Immature natural killer cell (primary cell): ENCODE results near the gene MAP1B. TPM values are rescaled to one million over a fixed set of nuclear protein-coding genes. Genes with fewer than 3 reads are reported as not detected.

Experiments used
- DNase-seq, 3 donors: peaks; one replicate each; pipeline ENCODE4 v3.0.0; 2022; ENCODE audit warnings: mixed read lengths in 1 of 3
- H3K27ac Mint-ChIP-seq, 6 donors: one replicate each; pipeline ENCODE4 v1.8.0; 2020; ENCODE audit warnings: mixed read lengths in 6 of 6, mild to moderate bottlenecking in 5 of 6, inconsistent platforms in 4 of 6, moderate library complexity in 3 of 6
- H3K27me3 Mint-ChIP-seq, 3 donors: one replicate each; pipeline ENCODE4 v1.8.0; 2020 to 2021; ENCODE audit warnings: low read depth in 3 of 3, mild to moderate bottlenecking in 3 of 3, mixed read lengths in 3 of 3, moderate library complexity in 3 of 3, inconsistent platforms in 1 of 3
- H3K36me3 Mint-ChIP-seq, 3 donors: one replicate each; pipeline ENCODE4 v1.8.0; 2020; ENCODE audit warnings: mixed read lengths in 3 of 3, inconsistent platforms in 2 of 3, mild to moderate bottlenecking in 2 of 3
- H3K4me1 Mint-ChIP-seq, 2 donors: one replicate each; pipeline ENCODE4 v1.8.0; 2020; ENCODE audit warnings: inconsistent platforms in 2 of 2, mild to moderate bottlenecking in 2 of 2, mixed read lengths in 2 of 2, moderate library complexity in 1 of 2
- H3K4me3 Mint-ChIP-seq, 5 donors: one replicate each; pipeline ENCODE4 v1.8.0; 2020; ENCODE audit warnings: mild to moderate bottlenecking in 5 of 5, mixed read lengths in 5 of 5, inconsistent platforms in 3 of 5, moderate library complexity in 3 of 5
- H3K9me3 Mint-ChIP-seq, 6 donors: one replicate each; pipeline ENCODE4 v1.8.0; 2020; ENCODE audit warnings: mild to moderate bottlenecking in 6 of 6, mixed read lengths in 6 of 6, inconsistent platforms in 4 of 6, moderate library complexity in 3 of 6
- polyA plus RNA-seq, 3 donors: library from polyadenylated mRNA; unstranded; fragments of 300-500 nt; fragmentation: Illumina TruSeq; gene quantifications; one replicate each; pipeline ENCODE4 v1.2.3, GENCODE V29; 2021

Gene MAP1B
- polyA plus RNA-seq, 3 donors from 2014 or later: 0.02 to 0.30 (median 0.15) TPM

DNA sequence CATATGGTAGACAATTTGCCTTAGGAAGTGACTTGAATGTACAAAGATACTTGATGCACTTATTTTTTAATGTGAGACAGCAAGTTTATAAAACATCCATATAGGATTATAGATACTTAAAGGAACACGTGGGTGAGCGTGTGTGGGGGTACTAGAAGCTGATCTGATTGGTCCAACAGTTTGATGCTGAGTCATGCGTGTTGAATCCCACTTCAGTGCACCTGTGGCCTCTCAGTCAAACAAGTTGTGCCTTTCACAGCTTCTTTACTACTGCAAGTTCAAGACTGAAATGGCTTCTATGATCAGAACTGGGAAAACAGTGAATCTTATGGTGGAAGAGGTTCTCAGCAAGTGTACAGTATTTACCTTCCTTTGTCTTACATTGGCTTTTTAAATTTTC, 98.9 kb downstream of the MAP1B start:
- peaks cover 6 to 22% (median 19%) of the 10 kb centered on the region in 3 donors for H3K36me3 Mint-ChIP-seq
- H3K27me3 Mint-ChIP-seq: peaks cover 1 to 5% (median 4%) of the 10 kb centered on the region in 3 donors
- no peak for DNase-seq
- H3K4me1 Mint-ChIP-seq: no peaks in the 10 kb centered on the region
- H3K4me3 Mint-ChIP-seq: no peak overlapping the region
- no peak overlapping the region for H3K27ac Mint-ChIP-seq
- H3K9me3 Mint-ChIP-seq: no peaks in the 10 kb centered on the region

DNA sequence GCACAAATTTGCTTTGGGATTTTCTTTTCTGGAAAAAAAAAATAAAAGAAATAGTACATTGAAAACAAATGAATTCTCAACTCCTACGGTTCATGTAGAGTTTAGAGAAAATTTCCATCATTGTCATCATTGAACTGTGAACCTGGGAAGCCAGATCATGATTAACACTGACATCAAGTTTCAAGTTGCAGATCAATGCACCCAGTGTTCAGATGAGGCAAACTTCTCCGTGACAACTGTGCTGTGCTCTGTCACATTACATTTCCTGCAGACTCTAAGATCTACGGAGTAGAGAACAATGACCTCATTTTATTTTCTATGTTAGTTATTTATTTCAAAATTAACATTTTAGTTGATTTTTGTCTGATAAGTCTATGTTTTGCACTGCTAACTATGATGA, 99.7 kb downstream of the MAP1B start:
- H3K4me1 Mint-ChIP-seq: no peaks in the 10 kb centered on the region
- H3K4me3 Mint-ChIP-seq: no peak overlapping the region
- DNase-seq: no peak
- H3K27me3 Mint-ChIP-seq: peaks cover 1 to 5% (median 4%) of the 10 kb centered on the region in 3 donors
- H3K36me3 Mint-ChIP-seq: peaks cover 6 to 24% (median 23%) of the 10 kb centered on the region in 3 donors
- no peak overlapping the region for H3K27ac Mint-ChIP-seq
- H3K9me3 Mint-ChIP-seq: no peaks in the 10 kb centered on the region

DNA sequence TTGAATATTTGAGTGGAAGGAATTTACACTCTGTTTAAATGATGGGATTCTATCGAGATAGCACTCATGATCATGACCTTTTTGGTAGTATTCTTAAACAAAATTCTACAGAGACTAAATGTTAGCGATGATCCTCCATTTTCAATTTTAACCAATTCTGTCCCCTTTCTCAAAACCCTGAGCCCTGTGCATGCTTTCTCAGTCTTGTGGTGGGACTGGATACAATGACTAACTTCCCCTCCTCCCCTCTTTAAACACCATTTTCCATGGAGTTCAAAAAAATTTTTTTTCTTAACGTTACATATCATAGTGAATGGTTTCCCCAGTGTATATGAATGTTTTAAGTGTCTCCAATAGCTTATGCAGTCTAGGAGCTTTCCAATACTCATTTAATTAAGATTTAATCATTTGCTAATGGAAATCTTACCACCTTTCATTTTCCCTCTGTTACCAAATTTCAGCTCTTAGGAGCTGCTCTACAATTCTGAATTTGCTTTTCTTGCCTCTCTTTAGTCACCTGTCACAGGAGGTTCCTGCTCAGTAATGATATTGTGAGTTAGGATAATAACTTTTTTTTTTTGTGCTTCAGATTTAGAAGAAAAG, 101.2 kb downstream of the MAP1B start:
- peaks cover 0 to 5% (median 1%) of the 10 kb centered on the region in 3 donors for H3K27me3 Mint-ChIP-seq
- H3K9me3 Mint-ChIP-seq: no peaks in the 10 kb centered on the region
- H3K36me3 Mint-ChIP-seq: peaks cover 6 to 30% (median 25%) of the 10 kb centered on the region in 3 donors
- no peak for DNase-seq
- no peak overlapping the region for H3K4me3 Mint-ChIP-seq
- H3K27ac Mint-ChIP-seq: no peak overlapping the region
- H3K4me1 Mint-ChIP-seq: no peaks in the 10 kb centered on the region

DNA sequence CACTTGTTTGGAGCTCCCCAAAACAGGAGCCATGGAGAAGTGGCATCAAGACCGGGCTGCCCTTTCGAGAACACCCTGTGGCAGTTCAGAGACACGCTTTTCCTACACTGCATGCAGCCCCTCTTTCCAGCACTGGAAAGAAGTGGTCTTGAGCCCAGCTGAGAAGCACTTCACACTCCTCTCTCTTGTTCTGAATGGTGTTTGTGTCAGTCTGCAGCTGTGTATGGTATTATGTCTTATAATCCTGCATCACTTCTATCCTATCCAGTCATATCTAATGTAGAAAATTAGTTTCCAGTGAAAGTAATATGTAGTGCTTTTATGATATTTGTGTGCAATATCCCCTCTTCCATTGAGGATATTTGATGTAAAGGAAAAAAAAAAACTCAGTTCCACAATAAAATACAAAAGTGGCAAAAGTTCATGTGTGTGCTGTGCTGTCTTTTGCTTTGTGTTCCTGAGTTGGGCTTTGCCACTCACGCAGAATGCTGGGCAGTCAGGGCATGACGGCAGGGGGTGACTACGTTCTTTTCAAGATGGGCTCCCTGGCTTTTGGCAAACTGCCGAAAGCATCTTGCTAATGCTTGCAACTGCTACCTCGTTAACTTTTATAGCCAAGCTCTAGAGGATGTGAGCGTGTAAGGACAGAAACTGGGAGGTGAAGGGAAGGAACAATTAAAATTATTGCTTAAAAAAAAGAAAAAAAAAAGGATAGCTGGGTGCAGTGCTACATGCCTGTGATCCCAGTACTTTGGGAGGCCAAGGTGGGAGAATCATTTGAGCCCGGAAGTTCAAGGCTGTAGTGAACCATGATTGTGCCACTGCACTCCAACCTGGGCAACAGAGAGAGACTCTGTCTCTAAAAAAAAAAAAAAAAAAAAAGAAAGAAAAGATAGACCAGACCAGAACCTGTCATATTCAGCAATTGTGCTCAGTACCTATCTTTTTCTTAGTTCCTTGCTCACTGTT, 102.2 kb downstream of the MAP1B start:
- no peaks in the 10 kb centered on the region for H3K9me3 Mint-ChIP-seq
- DNase-seq: no peak
- H3K27ac Mint-ChIP-seq: no peak overlapping the region
- peaks cover 6 to 30% (median 27%) of the 10 kb centered on the region in 3 donors for H3K36me3 Mint-ChIP-seq
- H3K27me3 Mint-ChIP-seq: peaks cover 0 to 5% (median 1%) of the 10 kb centered on the region in 3 donors
- H3K4me1 Mint-ChIP-seq: no peaks in the 10 kb centered on the region
- H3K4me3 Mint-ChIP-seq: no peak overlapping the region

DNA sequence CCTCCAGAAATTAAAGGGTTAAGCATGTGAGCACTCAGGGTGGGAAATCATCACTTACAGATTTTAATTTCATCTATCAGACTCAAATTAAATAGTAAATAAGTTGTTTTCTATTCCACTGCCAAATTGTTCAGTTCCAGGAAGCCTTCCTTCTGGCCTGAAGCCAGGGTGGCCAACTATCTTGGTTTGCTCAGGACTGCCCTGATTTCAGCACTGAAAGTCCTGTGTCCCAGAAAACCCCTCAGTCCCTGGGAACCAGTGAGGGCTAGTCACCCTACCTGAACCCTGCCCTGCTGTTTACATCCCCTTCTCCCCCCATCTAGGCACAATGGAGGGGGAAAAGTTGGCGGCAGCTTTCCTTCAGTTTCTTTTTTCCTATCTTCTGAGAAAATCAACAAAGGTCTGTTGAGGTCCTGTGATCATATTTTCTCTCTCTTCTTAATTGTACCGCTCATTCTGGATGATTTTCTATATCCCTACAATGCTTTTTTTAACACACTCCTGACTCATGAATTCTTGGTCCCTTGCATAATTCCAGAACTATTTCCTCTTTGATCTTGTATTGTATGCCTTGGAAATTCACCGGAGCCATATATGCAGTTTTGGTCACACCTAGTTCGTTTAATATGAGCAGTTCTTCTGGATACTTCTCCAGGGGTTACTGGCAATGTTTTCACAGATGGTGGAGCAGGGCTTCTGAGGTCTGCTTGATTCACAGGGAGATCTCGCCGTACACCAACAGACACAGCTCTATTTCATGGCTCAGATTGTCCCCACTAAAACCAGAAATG, 103.8 kb downstream of the MAP1B start:
- DNase-seq: no peak
- Mint-ChIP-seq H3K36me3 (peaks cover 6 to 25% (median 24%) of the 10 kb centered on the region in 3 donors), H3K4me1 (no peaks in the 10 kb centered on the region), H3K9me3 (no peaks in the 10 kb centered on the region), H3K4me3 (no peak overlapping the region), H3K27ac (no peak overlapping the region), H3K27me3 (peaks cover 0 to 5% (median 1%) of the 10 kb centered on the region in 3 donors)

DNA sequence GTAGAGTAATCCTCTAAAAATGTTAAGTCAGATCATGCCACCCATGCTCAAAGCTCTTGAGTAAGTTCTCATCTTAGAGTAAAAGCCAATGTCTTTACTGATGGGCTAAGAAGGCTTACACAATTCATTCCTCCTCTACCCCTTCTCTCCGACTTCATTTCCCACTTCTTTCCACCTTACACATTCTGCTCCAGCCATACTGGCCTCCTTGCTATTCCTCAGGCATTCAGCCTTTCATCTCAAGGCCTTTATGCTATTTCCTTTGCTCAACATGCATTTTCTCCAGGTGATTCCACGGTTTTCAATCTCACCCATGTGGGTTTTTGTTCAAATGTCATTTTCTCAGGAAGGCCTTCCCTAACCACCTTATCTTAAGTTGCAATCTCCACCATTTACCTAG, 104.9 kb downstream of the MAP1B start:
- Mint-ChIP-seq H3K36me3 (peaks cover 7 to 29% (median 23%) of the 10 kb centered on the region in 3 donors), H3K27me3 (peaks cover 0 to 5% (median 0%) of the 10 kb centered on the region in 3 donors), H3K4me3 (no peak overlapping the region), H3K4me1 (no peaks in the 10 kb centered on the region), H3K9me3 (no peaks in the 10 kb centered on the region), H3K27ac (no peak overlapping the region)
- no peak for DNase-seq

DNA sequence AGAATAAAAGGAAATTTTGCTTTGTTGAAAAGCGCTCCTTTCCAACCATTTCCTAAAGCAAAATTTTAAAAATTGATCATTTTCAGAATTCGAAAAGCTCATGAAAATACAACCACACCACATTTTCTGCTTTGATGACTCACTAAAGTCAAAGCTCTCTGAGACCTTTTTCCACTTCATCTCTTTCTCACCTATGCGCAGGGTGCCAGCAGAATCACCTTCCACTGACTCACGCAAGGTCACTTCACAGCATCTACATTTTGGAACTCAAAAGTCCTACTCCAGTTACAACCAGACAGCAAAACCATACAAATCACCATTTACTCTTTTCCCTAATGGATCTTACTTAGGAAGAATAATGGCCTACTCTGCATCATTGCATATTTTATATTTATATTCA, 106.2 kb downstream of the MAP1B start:
- DNase-seq: no peak
- no peaks in the 10 kb centered on the region for H3K27me3 Mint-ChIP-seq
- H3K36me3 Mint-ChIP-seq: peaks cover 18 to 37% (median 29%) of the 10 kb centered on the region in 3 donors
- no peaks in the 10 kb centered on the region for H3K4me1 Mint-ChIP-seq
- H3K27ac Mint-ChIP-seq: no peak overlapping the region
- H3K4me3 Mint-ChIP-seq: no peak overlapping the region
- H3K9me3 Mint-ChIP-seq: no peaks in the 10 kb centered on the region

DNA sequence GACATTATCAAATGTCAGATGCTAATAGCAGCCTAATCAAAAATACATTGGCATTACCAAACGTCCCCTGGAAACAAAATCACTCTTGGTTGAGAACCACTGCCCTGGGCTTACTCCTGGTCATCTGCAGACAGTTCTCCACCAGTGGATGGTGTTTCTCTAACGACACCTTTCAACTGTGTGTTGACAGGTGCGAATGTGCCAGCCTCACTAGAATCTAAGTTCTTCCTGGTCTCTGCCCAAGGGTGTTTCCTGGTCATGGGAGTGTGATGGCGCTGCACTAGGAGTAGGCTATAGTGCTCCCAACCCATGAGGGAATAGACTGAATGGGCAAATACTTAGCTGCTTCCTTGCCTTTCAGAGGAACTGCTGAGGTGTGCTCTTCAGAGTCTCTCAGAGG, 106.9 kb downstream of the MAP1B start:
- Mint-ChIP-seq H3K27ac (no peak overlapping the region), H3K4me3 (no peak overlapping the region)

DNA sequence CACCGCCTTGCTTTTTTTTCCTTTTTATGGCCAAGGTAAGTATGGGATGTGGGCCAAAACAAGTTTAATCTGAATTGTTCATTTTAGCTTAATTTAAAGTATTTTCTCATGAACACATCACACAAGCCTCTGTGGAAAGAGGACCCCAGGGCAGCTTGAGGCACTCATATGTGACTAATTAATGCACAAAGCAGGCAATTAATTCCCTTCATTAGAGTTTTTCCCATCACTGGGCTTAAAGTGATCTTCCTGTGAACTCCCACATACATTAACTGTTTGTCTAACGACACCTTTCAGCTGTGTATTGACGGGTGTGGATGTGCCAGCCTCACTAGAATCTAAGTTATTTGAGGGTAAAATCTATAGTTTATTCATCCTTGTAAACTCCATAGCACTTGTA, 109.5 kb downstream of the MAP1B start:
- H3K4me1 Mint-ChIP-seq: no peaks in the 10 kb centered on the region
- no peak overlapping the region for H3K4me3 Mint-ChIP-seq
- peaks cover 32 to 56% (median 55%) of the 10 kb centered on the region in 3 donors for H3K36me3 Mint-ChIP-seq
- H3K27me3 Mint-ChIP-seq: no peaks in the 10 kb centered on the region
- no peaks in the 10 kb centered on the region for H3K9me3 Mint-ChIP-seq
- DNase-seq: no peak
- no peak overlapping the region for H3K27ac Mint-ChIP-seq

More for the DNA sequence above, 106.9 kb downstream of the MAP1B start:
- Mint-ChIP-seq H3K9me3 (no peaks in the 10 kb centered on the region), H3K4me1 (no peaks in the 10 kb centered on the region), H3K27me3 (no peaks in the 10 kb centered on the region), H3K36me3 (peaks cover 22 to 40% (median 35%) of the 10 kb centered on the region in 3 donors)
- no peak for DNase-seq

DNA sequence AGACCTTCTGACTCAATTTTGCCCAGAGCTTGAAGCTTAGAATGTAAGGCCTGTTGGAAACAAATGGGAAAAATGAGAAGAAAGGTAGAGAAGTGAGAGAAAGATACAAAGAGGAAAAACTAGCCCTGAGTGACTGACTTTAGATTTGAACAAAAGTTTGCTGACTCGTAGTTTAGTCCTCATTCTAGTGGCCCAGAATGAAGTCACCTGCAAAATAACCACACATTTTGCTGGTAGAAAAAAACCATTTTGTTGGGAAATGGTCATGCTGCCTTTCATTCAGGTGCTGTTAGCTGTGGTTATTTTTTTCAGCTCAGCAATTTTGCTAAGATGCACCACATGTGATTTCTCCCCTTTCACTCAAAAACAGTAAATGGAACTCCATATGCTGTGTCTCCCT, 113.8 kb downstream of the MAP1B start:
- H3K9me3 Mint-ChIP-seq: no peaks in the 10 kb centered on the region
- peaks cover 64 to 84% (median 76%) of the 10 kb centered on the region in 3 donors for H3K36me3 Mint-ChIP-seq
- no peak overlapping the region for H3K27ac Mint-ChIP-seq
- DNase-seq: no peak
- H3K4me1 Mint-ChIP-seq: no peaks in the 10 kb centered on the region
- no peaks in the 10 kb centered on the region for H3K27me3 Mint-ChIP-seq
- no peak overlapping the region for H3K4me3 Mint-ChIP-seq

DNA sequence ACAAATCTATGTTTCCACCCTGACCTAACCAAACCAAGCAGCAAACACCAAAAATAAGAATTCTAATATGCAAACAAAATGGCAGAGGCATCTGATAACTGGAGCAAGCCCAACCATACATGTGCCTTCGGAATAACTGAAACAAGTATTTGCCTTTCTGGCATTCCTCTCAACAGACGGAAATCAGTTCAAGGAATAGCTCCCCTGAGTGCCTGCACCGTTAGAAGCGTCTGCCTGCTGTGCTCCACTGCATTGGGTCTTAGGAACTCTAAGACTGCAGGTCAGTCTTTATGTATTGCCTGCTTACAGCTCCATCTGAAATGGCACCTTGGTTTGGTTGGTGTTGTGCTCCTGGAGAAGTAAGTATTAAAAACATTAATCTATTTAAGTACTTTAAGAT, 114.3 kb downstream of the MAP1B start:
- Mint-ChIP-seq H3K36me3 (peaks cover 68 to 88% (median 81%) of the 10 kb centered on the region in 3 donors), H3K9me3 (no peaks in the 10 kb centered on the region), H3K4me3 (no peak overlapping the region), H3K4me1 (no peaks in the 10 kb centered on the region), H3K27ac (no peak overlapping the region), H3K27me3 (no peaks in the 10 kb centered on the region)
- no peak for DNase-seq

DNA sequence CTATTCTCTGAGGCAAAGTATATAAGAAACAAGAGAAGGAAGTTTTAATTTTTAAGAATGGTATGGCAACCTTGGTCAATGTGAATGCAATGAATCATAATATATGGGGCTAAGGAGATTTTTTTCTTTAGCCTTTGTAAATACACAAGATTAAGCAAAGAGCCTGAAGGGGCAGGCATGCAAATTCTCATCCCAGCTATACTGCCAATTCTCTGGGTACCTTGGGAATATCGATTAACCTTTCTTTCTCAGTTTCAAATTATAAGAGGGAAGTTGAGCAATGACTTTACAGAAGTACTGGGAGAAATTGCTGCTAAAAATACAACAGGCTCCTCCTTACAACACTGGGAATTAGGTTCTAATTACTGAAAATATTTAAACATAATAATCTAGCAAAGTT, 115.2 kb downstream of the MAP1B start:
- no peak overlapping the region for H3K27ac Mint-ChIP-seq
- no peak overlapping the region for H3K4me3 Mint-ChIP-seq
- H3K27me3 Mint-ChIP-seq: no peaks in the 10 kb centered on the region
- H3K4me1 Mint-ChIP-seq: no peaks in the 10 kb centered on the region
- H3K36me3 Mint-ChIP-seq: peaks cover 70 to 91% (median 82%) of the 10 kb centered on the region in 3 donors
- no peak for DNase-seq
- no peaks in the 10 kb centered on the region for H3K9me3 Mint-ChIP-seq

DNA sequence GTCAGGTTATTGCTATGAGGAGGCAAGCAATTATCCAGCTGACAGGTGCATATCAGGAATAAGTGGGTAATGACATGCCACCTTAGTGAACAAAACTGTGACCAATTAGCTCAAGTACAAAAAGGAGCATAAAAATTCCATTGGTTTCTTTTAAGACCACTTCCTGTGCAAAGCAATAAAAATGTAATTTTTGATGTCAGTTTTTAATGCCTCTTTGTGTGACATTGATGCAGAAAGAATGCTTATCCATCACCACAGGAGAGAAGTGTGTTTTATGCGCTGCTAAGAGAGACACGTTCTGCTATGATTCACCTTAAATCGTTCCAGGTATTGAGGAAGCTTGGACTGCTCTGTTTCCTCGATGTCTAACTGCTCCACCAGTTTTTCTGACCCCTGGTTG, 116.1 kb downstream of the MAP1B start:
- peaks cover 67 to 86% (median 80%) of the 10 kb centered on the region in 3 donors for H3K36me3 Mint-ChIP-seq

More for the DNA sequence above, 116.1 kb downstream of the MAP1B start:
- DNase-seq: no peak
- Mint-ChIP-seq H3K27ac (no peak overlapping the region), H3K27me3 (no peaks in the 10 kb centered on the region), H3K4me3 (no peak overlapping the region), H3K4me1 (no peaks in the 10 kb centered on the region), H3K9me3 (no peaks in the 10 kb centered on the region)
